Astrocyte of the spinal cord (primary cell): Measurements from ENCODE around the gene MIB2.

Source experiments
- DNase-seq: peaks from one replicate; pipeline ENCODE4 v3.0.0; 2011; ENCODE audit warnings: low read depth, low spot score
- H3K4me3 ChIP-seq: 2 replicates; pipeline ENCODE4 v1.5.1; 2011; ENCODE audit warnings: low read depth, mild to moderate bottlenecking, low read length, moderate library complexity
- CTCF ChIP-seq: IDR thresholded peaks from 2 replicates; pipeline ENCODE4 v1.5.1; 2012; ENCODE audit warnings: low read depth, mild to moderate bottlenecking, low read length, inconsistent platforms
- in situ Hi-C: cut with HindIII; loops from 2 replicates; pipeline ENCODE4 v1.10.0; 2017; ENCODE audit warnings: low sequenced_read_pairs

The MIB2 gene

DNA sequence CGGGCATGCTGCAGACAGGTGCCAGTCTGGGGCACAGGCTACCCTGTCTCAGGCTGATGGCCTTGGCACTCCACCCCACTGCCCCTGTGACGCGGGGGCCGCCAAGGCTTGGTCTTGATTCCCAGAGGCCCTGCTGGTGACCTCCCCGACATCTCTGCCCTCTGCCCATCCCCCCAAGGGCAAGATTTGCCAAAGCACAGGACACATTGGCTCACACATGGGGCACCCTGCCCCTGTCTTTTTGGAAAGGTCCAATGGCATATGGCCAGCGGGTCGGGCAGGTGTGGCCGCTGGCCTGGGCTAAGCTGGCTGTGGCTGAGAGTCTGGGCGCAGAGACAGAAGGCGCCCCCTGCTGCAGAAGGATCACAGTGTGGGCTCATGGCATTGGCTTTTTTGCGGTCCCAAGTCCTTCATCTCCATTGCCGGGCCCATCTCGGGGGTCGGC is 4.6 kb downstream of the MIB2 start:
- in situ Hi-C loops, result no loop called here
- DNase-seq, result no peak
- H3K4me3 ChIP-seq, result no peak overlapping the region
- TF ChIP-seq CTCF, result peak; percentile 26

DNA sequence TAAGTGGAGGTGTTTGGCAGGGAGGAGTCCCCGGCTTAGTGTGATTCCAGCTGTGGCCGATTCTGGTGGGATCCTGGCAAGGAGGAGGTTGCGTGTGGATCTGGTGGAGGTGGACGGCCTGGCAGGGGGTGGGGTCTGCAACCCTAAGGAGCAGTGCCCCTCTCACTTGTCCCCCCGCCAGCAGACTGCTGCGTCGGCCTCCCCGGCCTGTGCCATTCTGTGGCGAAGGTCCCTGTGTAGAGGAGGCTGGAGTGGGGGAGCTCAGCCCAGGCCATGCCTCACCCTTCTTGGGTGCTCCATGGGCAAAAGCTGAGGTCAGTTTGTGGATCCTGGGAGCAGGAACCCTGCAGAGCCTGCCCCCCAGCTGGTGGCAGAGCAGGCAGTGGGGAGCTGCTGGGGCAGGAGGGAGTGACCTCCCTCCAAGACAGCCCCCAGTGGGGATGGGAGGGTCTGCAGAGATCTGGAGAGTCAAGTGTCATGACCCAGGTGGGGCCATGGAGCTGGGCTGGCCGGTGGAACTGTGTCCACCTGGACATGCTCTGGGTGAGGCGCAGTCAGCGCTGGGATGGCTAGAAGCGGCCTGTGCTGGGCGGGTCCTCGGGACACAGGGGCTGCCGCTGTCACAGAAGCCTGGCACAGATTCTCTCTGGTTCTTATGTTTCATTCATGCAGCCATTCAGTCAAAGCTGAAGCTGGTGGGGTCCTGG is 5.3 kb downstream of the MIB2 start:
- no peak for DNase-seq
- in situ Hi-C loops, result no loop called here
- no peak for TF ChIP-seq CTCF
- H3K4me3 ChIP-seq, result no peak overlapping the region

DNA sequence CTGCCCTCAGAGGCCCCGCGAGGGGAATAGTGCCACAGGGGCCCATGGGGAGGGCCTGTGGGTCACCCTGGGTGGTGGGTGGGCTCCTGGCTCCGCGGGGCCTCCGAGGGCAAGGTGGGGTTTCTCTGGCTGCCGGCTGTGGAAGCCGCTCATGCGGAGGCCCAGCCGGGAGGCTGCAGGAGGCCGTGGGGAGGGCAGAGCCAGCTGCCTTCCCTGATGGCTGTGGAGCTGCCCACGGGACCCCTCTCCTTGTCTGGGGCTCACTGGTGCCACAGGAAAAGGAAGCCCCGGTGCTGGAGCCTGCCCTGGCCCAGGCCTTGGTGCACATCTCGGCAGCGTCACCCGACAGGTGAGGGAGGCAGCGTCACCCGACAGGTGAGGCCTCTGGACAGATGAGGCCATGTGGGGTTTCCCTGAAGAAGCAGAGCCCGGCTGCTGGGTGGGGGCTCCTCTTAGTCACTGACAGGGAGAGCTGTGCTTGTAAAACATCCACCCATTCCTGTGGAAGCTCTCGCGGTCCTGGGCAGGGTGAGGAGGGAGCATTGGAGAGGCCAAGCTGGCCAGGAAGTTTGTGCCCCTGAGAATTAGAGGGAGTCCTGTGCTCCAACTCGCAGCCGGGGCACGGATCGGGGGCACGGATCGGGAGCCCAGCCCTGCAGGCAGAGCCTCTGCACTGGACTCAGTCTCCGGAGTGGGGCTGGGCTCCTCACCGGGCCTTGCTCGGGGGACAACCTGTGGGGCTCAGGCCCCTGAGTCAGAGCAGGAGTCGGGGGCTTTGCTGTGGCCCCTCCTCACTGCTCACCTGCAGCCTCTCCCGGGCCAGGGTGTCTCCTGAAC is 6.1 kb downstream of the MIB2 start:
- in situ Hi-C loops, result no loop called here
- no peak for DNase-seq
- no peak overlapping the region for H3K4me3 ChIP-seq
- no peak for TF ChIP-seq CTCF

DNA sequence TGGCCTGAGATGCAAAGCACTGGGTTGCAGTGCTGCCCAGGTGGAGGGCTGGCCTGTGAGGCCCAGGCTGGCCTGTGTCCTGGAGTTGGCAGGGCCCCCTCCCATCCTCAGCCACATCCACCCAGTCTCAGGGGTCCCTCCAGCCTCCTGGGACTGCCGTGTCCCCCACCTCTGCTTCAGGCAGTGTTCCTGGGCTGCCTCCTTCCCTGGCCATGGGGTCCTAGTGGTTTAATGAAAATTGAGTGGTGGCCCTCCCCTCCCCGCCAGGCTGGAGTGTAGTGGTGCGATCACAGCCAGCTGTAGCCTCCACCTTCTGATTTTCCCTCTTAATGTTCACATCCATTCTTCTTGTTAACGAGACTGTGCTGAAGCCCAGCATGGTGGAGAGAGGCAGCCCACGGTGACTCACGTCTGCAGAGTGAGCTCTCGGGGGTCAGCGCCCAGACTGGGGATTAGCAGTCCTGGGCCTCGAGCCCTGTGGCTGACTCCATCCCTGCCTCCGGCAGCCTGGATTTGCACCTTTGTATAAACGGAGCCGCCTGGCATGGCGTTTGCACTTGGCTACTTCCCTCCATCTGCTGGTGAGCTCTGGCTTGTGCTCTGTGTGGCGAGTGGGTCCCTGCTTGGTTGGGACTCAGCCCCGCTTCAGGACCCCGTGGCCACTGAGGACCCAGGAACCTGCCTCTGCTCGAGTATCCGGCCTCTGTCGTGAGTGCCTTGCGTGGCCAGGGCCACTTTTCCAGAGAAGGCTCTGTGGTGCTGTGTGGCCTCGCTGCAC is 6.9 kb downstream of the MIB2 start:
- in situ Hi-C loops, result no loop called here
- H3K4me3 ChIP-seq, result no peak overlapping the region
- no peak for TF ChIP-seq CTCF
- peak; percentile 27 for DNase-seq

DNA sequence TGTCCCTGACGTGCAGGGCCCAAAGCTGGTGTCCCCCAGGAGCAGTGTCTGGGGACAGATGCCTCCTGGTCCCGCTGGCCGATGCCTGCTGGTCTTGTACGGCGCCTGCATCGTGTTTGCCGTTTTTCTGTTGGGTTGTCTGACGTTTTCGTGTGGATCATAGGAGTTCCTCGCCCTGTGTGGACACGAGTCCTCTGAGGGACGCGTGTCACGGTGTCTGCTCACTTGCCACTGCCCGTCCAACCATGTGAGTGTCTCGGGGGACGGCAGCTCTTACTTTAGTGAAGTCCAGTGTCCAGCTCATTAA is 7.4 kb downstream of the MIB2 start:
- H3K4me3 ChIP-seq, result no peak overlapping the region
- TF ChIP-seq CTCF, result no peak
- DNase-seq, result no peak
- in situ Hi-C loops, result no loop called here

GRCh38 chr1:1623181-1623630 is 7.9 kb downstream of the MIB2 start:
- no peak overlapping the region for H3K4me3 ChIP-seq
- in situ Hi-C loops, result no loop called here
- DNase-seq, result no peak
- TF ChIP-seq CTCF, result no peak
